ENCODE data around the gene TSR3. TPM values are rescaled to one million over a fixed set of nuclear protein-coding genes. Genes with fewer than 3 reads are reported as not detected.

Gene TSR3
- total RNA-seq, 1 experiment from 2014 or later, result 52.7 TPM

DNA sequence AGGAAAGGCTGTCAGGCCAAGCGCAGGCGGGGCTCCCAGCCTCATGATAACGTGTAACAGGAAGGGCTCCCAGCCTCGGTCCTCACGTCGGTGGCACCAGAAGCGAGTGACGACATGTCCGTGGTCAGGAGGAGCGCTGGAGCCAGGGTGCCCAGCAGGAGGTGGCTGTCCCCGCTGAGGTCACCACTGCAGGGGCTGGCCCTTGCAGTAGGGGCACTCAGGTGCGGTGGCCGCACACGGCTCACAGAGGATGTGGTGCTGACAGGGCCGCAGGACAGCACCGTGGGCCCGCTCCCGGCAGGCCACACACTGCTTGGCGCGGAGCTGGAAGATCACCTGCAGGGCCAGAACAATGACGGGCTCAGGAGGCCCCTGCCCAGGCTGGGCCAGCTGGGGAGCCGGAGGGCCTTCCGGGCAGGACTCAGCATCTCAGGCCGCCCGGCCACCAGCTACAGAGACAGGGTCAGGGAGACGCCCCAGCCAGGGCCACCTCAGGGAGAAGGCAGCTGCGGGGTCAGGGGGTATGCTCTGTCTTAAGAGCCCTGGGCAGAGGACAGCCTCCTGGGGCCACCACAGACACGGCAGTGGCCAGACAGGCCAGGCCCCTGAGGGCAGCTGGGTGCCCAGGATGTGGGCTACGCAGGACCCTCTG lies 14.5 kb upstream of the TSR3 start:
- Histone ChIP-seq H3K27ac (ENCODE audit: low read depth, low read length) (no peak overlapping the region; the same call in 1 of the 2 replicates), H3K79me2 (ENCODE audit: insufficient read depth, low read length) (peaks cover 25% of the 10 kb centered on the region), H3K4me3 (replicated peaks in 1 of 2; ENCODE audit: low read depth in 1 of 2, low read length in 2 of 2) (no peak overlapping the region), H3K4me2 (ENCODE audit: low read length) (no peak overlapping the region), H2AFZ (ENCODE audit: low read depth, low read length, poor library complexity, severe bottlenecking) (no peak overlapping the region), H3K9ac (ENCODE audit: low read length) (no peak overlapping the region), H3K9me2 (ENCODE audit: insufficient read depth) (no peaks in the 10 kb centered on the region), H3K27me3 (ENCODE audit: insufficient read depth, low read length) (no peaks in the 10 kb centered on the region), H4K20me1 (ENCODE audit: insufficient read depth) (peaks cover 3% of the 10 kb centered on the region; the same call in 1 of the 2 replicates), H3K9me3 (ENCODE audit: control insufficient read depth in 1 of 2, insufficient read depth in 1 of 2, low read depth in 1 of 2, low read length in 2 of 2) (no peaks in the 10 kb centered on the region), H3K36me3 (ENCODE audit: control insufficient read depth in 1 of 2, insufficient read depth in 2 of 2, low read length in 2 of 2) (peaks cover 26 to 42% of the 10 kb centered on the region in 2 experiments), H3K4me1 (ENCODE audit: control insufficient read depth in 1 of 2, insufficient read depth in 2 of 2, low read length in 2 of 2) (peaks cover 0 to 7% of the 10 kb centered on the region in 2 experiments; a peak in 1 of 4 replicates)
- TF ChIP-seq ZNF274 (IDR thresholded peaks at IDR 0.05; ENCODE audit: low read depth, low read length) (no peak), SRF (IDR thresholded peaks at IDR 0.05; ENCODE audit: low read depth) (no peak), ZFX (IDR thresholded peaks at IDR 0.05) (no peak), FOSL1 (IDR thresholded peaks at IDR 0.05; ENCODE audit: low read depth) (no peak), CEBPB (IDR thresholded peaks at IDR 0.05; ENCODE audit: low read depth) (no peak), TCF7L2 (IDR thresholded peaks at IDR 0.05; ENCODE audit: borderline replicate concordance, extremely low read depth, insufficient read depth, insufficient read length) (no peak), ELF1 (IDR thresholded peaks at IDR 0.05; ENCODE audit: borderline replicate concordance, low read depth) (no peak), POLR2AphosphoS5 (IDR thresholded peaks at IDR 0.05; ENCODE audit: low read depth, low read length) (no peak), YY1 (IDR thresholded peaks at IDR 0.05; ENCODE audit: extremely low read depth, insufficient replicate concordance, low read depth, low read length) (no peak)
- TF ChIP-seq, protein P1, sequence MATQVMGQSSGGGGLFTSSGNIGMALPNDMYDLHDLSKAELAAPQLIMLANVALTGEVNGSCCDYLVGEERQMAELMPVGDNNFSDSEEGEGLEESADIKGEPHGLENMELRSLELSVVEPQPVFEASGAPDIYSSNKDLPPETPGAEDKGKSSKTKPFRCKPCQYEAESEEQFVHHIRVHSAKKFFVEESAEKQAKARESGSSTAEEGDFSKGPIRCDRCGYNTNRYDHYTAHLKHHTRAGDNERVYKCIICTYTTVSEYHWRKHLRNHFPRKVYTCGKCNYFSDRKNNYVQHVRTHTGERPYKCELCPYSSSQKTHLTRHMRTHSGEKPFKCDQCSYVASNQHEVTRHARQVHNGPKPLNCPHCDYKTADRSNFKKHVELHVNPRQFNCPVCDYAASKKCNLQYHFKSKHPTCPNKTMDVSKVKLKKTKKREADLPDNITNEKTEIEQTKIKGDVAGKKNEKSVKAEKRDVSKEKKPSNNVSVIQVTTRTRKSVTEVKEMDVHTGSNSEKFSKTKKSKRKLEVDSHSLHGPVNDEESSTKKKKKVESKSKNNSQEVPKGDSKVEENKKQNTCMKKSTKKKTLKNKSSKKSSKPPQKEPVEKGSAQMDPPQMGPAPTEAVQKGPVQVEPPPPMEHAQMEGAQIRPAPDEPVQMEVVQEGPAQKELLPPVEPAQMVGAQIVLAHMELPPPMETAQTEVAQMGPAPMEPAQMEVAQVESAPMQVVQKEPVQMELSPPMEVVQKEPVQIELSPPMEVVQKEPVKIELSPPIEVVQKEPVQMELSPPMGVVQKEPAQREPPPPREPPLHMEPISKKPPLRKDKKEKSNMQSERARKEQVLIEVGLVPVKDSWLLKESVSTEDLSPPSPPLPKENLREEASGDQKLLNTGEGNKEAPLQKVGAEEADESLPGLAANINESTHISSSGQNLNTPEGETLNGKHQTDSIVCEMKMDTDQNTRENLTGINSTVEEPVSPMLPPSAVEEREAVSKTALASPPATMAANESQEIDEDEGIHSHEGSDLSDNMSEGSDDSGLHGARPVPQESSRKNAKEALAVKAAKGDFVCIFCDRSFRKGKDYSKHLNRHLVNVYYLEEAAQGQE (IDR thresholded peaks at IDR 0.05; ENCODE audit: low read depth), result no peak
- RAD21 ChIA-PET (ENCODE audit: low non-redundant PET in 1 of 2, low total read pairs in 2 of 2, uncharacterized antibody in 2 of 2, unreplicated experiment in 2 of 2), result no interaction called here
- DNase-seq (ENCODE audit: low read depth, low spot score) (no peak), ATAC-seq (no peak)
- intact Hi-C loops (cut with micrococcal nuclease), result loop anchor here (10.0 kb wide), 1 partner anchor 49 kb away; the partner anchor contains the start of gene UNKL
- CTCF ChIA-PET, result interaction anchor here (1.3 kb wide), 1 partner anchor 12 kb away, joined by 4 read pairs; no protein-coding TSS in a partner anchor
- POLR2A ChIA-PET, result no interaction called here
- no TSS peak for BruUV-seq (replicated peaks)
